K562 (cell line): ENCODE results near the gene SCPEP1. TPM values are rescaled to one million over a fixed set of nuclear protein-coding genes. Genes with fewer than 3 reads are reported as not detected.

ENCODE experiments used
- EP400 ChIP-seq: fragments of 450-650 bp; IDR thresholded peaks from 2 replicates; pipeline ENCODE4 v1.6.1; 2017; ENCODE audit warnings: antibody characterized with exemption, mild to moderate bottlenecking, moderate library complexity
- FOXP1 ChIP-seq: sonication (generic); formaldehyde crosslinking; IDR thresholded peaks from 2 replicates; pipeline ENCODE4 v1.8.0; 2022; ENCODE audit warnings: mild to moderate bottlenecking, missing genetic modification reagents
- HSF4 ChIP-seq: fragments of 250-450 bp; sonication (Bioruptor Pico); IDR thresholded peaks from 2 replicates; pipeline ENCODE4 v2.1.2; 2022; ENCODE audit warnings: mild to moderate bottlenecking, moderate library complexity, borderline replicate concordance
- IFI16 ChIP-seq: fragments of 250-450 bp; sonication (Bioruptor Pico); IDR thresholded peaks from 2 replicates; pipeline ENCODE4 v2.1.2; 2022; ENCODE audit warnings: mild to moderate bottlenecking, inconsistent platforms
- KDM5B ChIP-seq: fragments of 200-600 bp; sonication (generic); IDR thresholded peaks from 2 replicates; pipeline ENCODE4 v1.6.1; 2012; ENCODE audit warnings: low read depth, mild to moderate bottlenecking, moderate library complexity, low read length, control low read depth, inconsistent platforms; ENCODE audit not compliant: insufficient replicate concordance
- LEF1 ChIP-seq: fragments of 450-650 bp; IDR thresholded peaks from 2 replicates; pipeline ENCODE4 v1.6.1; 2016; ENCODE audit warnings: mild to moderate bottlenecking
- MCM5 ChIP-seq: fragments of 450-650 bp; IDR thresholded peaks from 2 replicates; pipeline ENCODE4 v1.6.1; 2016; ENCODE audit warnings: low read depth
- NONO ChIP-seq, 2 experiments: fragments of 200-400 bp in 1 of 2; fragments of 450-650 bp in 1 of 2; formaldehyde crosslinking in 1 of 2; IDR thresholded peaks; 2 replicates each; pipeline ENCODE4 v1.6.1; 2017; ENCODE audit warnings: low read depth in 2 of 2, mild to moderate bottlenecking in 2 of 2, moderate library complexity in 2 of 2, low read length in 1 of 2
- NRF1 ChIP-seq, 2 experiments: fragments of 450-650 bp; IDR thresholded peaks in 1 of 2; conservative IDR thresholded peaks in 1 of 2; 2 replicates each; pipeline ENCODE4 v1.6.1; 2014; ENCODE audit warnings: mild to moderate bottlenecking in 2 of 2
- PHF21A ChIP-seq: fragments of 450-650 bp; IDR thresholded peaks from 2 replicates; pipeline ENCODE4 v1.6.1; 2017; ENCODE audit warnings: low read depth, borderline replicate concordance
- RUNX1 ChIP-seq: sonication (generic); IDR thresholded peaks from 2 replicates; pipeline ENCODE4 v1.6.1; 2016; ENCODE audit warnings: antibody characterized with exemption, low read depth
- SUPT5H ChIP-seq: fragments of 450-650 bp; IDR thresholded peaks from 2 replicates; pipeline ENCODE4 v1.6.1; 2016
- ZNF165 ChIP-seq: fragments of 250-450 bp; sonication (Bioruptor Pico); IDR thresholded peaks from 2 replicates; pipeline ENCODE4 v1.4.0; 2020; ENCODE audit warnings: borderline replicate concordance
- ZNF551 ChIP-seq: fragments of 250-450 bp; sonication (Bioruptor Pico); IDR thresholded peaks from 2 replicates; pipeline ENCODE4 v1.5.0; 2021; ENCODE audit warnings: mild to moderate bottlenecking, moderate library complexity
- ZNF668 ChIP-seq: fragments of 250-450 bp; sonication (Bioruptor Pico); IDR thresholded peaks from 2 replicates; pipeline ENCODE4 v1.8.0; 2022; ENCODE audit warnings: mild to moderate bottlenecking, inconsistent platforms
- polyA plus RNA-seq, 8 experiments: library from polyadenylated mRNA; depleted of rRNA in 4 of 8; stranded (reverse) in 5 of 8; unstranded in 3 of 8; fragments of >200 nt; fragmentation: Nextera tagmentation in 2 of 8; fragmentation: Illumina TruSeq in 1 of 8; extraction: Ambion mirVana in 2 of 8; extraction: Trizol in 1 of 8; gene quantifications; 2 replicates each; pipeline versions ENCODE4 v1.2.1 to v1.2.3, GENCODE V29; 2011 to 2014; ENCODE audit warnings: inconsistent platforms in 1 of 8, missing spikeins in 1 of 8
- total RNA-seq, 7 experiments: library from RNA; depleted of rRNA in 6 of 7; stranded (reverse); fragments of >200 nt in 6 of 7; fragmentation: Illumina TruSeq in 2 of 7; extraction: Trizol in 2 of 7; gene quantifications; 2 replicates each; pipeline versions ENCODE4 v1.2.1 to v1.2.3, GENCODE V29; 2011 to 2021; ENCODE audit warnings: low replicate concordance in 1 of 7
- TF ChIP-seq, protein P1 (sequence below): fragments of 450-650 bp; IDR thresholded peaks from 2 replicates; pipeline ENCODE4 v1.6.1; 2016; ENCODE audit warnings: mild to moderate bottlenecking, moderate library complexity
- TF ChIP-seq, protein P2 (sequence below): fragments of 450-650 bp; IDR thresholded peaks from 2 replicates; pipeline ENCODE4 v1.6.1; 2016; ENCODE audit warnings: antibody characterized with exemption

The SCPEP1 gene
- total and polyA plus RNA-seq, 9 of the 15 experiments (the other 6 are each of a cell fraction or from before 2014, with no cell fraction given): 5.1 to 14.8 (median 7.2) TPM

DNA sequence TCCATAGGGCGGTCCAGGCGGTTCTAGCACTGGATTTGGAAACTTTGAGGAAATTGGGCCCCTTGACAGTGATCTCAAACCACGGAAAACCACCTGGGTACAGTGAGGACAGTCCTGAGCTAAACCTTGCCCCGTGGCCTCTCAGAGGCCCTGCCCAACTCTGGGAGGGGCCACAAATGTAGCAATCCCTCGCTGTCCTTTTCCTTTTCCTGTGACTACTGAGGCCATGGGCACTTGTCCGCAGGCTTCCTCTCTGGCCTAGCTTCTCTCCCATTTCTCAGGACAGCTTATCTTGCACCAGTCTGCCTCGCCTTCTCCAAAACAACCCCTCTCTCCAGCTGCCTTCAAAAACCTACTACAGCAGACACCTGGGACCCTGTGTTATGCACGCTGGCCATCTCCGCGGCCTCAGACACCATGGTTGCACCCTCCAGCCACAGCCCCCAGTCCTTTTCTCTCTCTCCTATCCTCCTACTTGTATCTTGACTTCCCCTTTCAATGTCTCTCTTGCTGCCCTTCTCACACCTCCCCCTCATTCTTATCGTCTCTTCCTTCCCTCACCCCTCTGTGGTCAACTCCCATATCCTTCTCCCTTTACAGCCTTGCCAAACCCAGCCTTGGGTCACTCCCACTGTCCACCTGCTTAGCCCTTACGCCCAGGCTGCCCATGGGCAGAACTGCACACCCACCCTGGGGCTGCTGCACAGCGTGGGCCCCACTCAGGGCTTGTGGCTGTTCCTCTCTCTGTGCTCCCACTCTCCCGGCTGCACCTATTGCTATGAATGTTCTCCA is 7.6 kb downstream of the SCPEP1 start (continued):
- no peak for TF ChIP-seq HSF4 (CRISPR knock-in tag)
- TF ChIP-seq ZNF668 (CRISPR knock-in tag): no peak
- TF ChIP-seq PHF21A: no peak
- TF ChIP-seq MCM5: no peak
- TF ChIP-seq ZNF551: no peak
- no peak; the same call in 1 of the 2 replicates for TF ChIP-seq RUNX1
- peak; percentile 57 for TF ChIP-seq SUPT5H
- no peak for TF ChIP-seq IFI16
- TF ChIP-seq KDM5B: peak; percentile 9
- no peak for TF ChIP-seq ZNF165 (CRISPR knock-in tag)
- TF ChIP-seq, protein P1, sequence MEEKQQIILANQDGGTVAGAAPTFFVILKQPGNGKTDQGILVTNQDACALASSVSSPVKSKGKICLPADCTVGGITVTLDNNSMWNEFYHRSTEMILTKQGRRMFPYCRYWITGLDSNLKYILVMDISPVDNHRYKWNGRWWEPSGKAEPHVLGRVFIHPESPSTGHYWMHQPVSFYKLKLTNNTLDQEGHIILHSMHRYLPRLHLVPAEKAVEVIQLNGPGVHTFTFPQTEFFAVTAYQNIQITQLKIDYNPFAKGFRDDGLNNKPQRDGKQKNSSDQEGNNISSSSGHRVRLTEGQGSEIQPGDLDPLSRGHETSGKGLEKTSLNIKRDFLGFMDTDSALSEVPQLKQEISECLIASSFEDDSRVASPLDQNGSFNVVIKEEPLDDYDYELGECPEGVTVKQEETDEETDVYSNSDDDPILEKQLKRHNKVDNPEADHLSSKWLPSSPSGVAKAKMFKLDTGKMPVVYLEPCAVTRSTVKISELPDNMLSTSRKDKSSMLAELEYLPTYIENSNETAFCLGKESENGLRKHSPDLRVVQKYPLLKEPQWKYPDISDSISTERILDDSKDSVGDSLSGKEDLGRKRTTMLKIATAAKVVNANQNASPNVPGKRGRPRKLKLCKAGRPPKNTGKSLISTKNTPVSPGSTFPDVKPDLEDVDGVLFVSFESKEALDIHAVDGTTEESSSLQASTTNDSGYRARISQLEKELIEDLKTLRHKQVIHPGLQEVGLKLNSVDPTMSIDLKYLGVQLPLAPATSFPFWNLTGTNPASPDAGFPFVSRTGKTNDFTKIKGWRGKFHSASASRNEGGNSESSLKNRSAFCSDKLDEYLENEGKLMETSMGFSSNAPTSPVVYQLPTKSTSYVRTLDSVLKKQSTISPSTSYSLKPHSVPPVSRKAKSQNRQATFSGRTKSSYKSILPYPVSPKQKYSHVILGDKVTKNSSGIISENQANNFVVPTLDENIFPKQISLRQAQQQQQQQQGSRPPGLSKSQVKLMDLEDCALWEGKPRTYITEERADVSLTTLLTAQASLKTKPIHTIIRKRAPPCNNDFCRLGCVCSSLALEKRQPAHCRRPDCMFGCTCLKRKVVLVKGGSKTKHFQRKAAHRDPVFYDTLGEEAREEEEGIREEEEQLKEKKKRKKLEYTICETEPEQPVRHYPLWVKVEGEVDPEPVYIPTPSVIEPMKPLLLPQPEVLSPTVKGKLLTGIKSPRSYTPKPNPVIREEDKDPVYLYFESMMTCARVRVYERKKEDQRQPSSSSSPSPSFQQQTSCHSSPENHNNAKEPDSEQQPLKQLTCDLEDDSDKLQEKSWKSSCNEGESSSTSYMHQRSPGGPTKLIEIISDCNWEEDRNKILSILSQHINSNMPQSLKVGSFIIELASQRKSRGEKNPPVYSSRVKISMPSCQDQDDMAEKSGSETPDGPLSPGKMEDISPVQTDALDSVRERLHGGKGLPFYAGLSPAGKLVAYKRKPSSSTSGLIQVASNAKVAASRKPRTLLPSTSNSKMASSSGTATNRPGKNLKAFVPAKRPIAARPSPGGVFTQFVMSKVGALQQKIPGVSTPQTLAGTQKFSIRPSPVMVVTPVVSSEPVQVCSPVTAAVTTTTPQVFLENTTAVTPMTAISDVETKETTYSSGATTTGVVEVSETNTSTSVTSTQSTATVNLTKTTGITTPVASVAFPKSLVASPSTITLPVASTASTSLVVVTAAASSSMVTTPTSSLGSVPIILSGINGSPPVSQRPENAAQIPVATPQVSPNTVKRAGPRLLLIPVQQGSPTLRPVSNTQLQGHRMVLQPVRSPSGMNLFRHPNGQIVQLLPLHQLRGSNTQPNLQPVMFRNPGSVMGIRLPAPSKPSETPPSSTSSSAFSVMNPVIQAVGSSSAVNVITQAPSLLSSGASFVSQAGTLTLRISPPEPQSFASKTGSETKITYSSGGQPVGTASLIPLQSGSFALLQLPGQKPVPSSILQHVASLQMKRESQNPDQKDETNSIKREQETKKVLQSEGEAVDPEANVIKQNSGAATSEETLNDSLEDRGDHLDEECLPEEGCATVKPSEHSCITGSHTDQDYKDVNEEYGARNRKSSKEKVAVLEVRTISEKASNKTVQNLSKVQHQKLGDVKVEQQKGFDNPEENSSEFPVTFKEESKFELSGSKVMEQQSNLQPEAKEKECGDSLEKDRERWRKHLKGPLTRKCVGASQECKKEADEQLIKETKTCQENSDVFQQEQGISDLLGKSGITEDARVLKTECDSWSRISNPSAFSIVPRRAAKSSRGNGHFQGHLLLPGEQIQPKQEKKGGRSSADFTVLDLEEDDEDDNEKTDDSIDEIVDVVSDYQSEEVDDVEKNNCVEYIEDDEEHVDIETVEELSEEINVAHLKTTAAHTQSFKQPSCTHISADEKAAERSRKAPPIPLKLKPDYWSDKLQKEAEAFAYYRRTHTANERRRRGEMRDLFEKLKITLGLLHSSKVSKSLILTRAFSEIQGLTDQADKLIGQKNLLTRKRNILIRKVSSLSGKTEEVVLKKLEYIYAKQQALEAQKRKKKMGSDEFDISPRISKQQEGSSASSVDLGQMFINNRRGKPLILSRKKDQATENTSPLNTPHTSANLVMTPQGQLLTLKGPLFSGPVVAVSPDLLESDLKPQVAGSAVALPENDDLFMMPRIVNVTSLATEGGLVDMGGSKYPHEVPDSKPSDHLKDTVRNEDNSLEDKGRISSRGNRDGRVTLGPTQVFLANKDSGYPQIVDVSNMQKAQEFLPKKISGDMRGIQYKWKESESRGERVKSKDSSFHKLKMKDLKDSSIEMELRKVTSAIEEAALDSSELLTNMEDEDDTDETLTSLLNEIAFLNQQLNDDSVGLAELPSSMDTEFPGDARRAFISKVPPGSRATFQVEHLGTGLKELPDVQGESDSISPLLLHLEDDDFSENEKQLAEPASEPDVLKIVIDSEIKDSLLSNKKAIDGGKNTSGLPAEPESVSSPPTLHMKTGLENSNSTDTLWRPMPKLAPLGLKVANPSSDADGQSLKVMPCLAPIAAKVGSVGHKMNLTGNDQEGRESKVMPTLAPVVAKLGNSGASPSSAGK: peak; percentile 90
- TF ChIP-seq, protein P2, sequence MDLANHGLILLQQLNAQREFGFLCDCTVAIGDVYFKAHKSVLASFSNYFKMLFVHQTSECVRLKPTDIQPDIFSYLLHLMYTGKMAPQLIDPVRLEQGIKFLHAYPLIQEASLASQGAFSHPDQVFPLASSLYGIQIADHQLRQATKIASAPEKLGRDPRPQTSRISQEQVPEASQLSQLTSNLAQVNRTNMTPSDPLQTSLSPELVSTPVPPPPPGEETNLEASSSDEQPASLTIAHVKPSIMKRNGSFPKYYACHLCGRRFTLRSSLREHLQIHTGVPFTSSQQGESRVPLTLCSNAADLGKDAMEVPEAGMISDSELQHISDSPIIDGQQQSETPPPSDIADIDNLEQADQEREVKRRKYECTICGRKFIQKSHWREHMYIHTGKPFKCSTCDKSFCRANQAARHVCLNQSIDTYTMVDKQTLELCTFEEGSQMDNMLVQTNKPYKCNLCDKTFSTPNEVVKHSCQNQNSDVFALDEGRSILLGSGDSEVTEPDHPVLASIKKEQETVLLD: peak; percentile 91
- TF ChIP-seq NRF1 (conservative IDR thresholded peaks at IDR 0.05 in 1 of 2, IDR thresholded peaks at IDR 0.05 in 1 of 2): no peak
- TF ChIP-seq LEF1: peak; percentile 96
- no peak for TF ChIP-seq NONO (IDR thresholded peaks at IDR 0.05; ENCODE audit: low read depth in 2 of 2, low read length in 1 of 2)
- TF ChIP-seq FOXP1: peak; percentile 46; the same call in 1 of the 2 replicates
- TF ChIP-seq EP400: peak; percentile 59
